Measurements from ENCODE around the gene TAL1. TPM values are rescaled to one million over a fixed set of nuclear protein-coding genes. Genes with fewer than 3 reads are reported as not detected.

The TAL1 gene
- total and polyA plus RNA-seq, 2 experiments from 2014 or later = not detected

- TF ChIP-seq JUNB (IDR thresholded peaks at IDR 0.05; ENCODE audit: unreplicated experiment) (no peak), EZH2phosphoT487 (IDR thresholded peaks at IDR 0.05; ENCODE audit: unreplicated experiment) (no peak), ETS1 (IDR thresholded peaks at IDR 0.05) (no peak)
These were observed 12.4 kb upstream of the TAL1 start (continued) for GRCh38 chr1:47244339-47244862.

- Mint-ChIP-seq H3K9me3 (no peaks in the 10 kb centered on the region), H3K27me3 (ENCODE audit: insufficient read depth, low read depth, poor library complexity) (no peaks in the 10 kb centered on the region), H3K27ac (no peak overlapping the region), H3K36me3 (ENCODE audit: low read depth) (no peaks in the 10 kb centered on the region), H3K4me1 (peaks cover 10% of the 10 kb centered on the region), H3K4me3 (no peak overlapping the region)
- H3K27me3 ChIP-seq (ENCODE audit: insufficient read depth) = peaks cover 34% of the 10 kb centered on the region; the same call in 1 of the 2 replicates
- ATAC-seq = peak; percentile 64
- no peaks in the 10 kb centered on the region; the same call in 1 of the 2 replicates for H3K4me1 ChIP-seq (ENCODE audit: insufficient read depth)
- H2AFZ ChIP-seq = peak overlapping the region; percentile 5; the same call in 1 of the 2 replicates
- H4K20me1 ChIP-seq (replicated peaks; ENCODE audit: insufficient read depth) = no peaks in the 10 kb centered on the region; the same call in 1 of the 2 replicates
- H3F3A ChIP-seq (replicated peaks; ENCODE audit: low read depth) = no peaks in the 10 kb centered on the region
- no peaks in the 10 kb centered on the region for H3K36me3 ChIP-seq (ENCODE audit: insufficient read depth)
- no peaks in the 10 kb centered on the region for H3K9me2 ChIP-seq (ENCODE audit: insufficient read depth)
- no peaks in the 10 kb centered on the region for H3K79me2 ChIP-seq (replicated peaks; ENCODE audit: insufficient read depth)
- no peak overlapping the region for H3K4me3 ChIP-seq
- peak; percentile 18 for DNase-seq (ENCODE audit: low spot score)
- no peak overlapping the region for H3K27ac ChIP-seq (ENCODE audit: low read depth)
- TF ChIP-seq POLR2AphosphoS5 (IDR thresholded peaks at IDR 0.05; ENCODE audit: low read depth) = no peak
- no peak for TF ChIP-seq ZNF462 (CRISPR knock-in tag; IDR thresholded peaks at IDR 0.05)
- no peak for TF ChIP-seq EZH2phosphoT487 (IDR thresholded peaks at IDR 0.05; ENCODE audit: unreplicated experiment)
- no peak for TF ChIP-seq ZNF114 (CRISPR knock-in tag; IDR thresholded peaks at IDR 0.05)
- no peak for TF ChIP-seq ZNF331 (CRISPR knock-in tag; IDR thresholded peaks at IDR 0.05; ENCODE audit: low read depth)
- no peak for TF ChIP-seq CTCF (conservative IDR thresholded peaks at IDR 0.05; ENCODE audit: low read depth in 2 of 2)
- no peak for TF ChIP-seq REST (IDR thresholded peaks at IDR 0.05; ENCODE audit: unreplicated experiment)
- TF ChIP-seq JUNB (IDR thresholded peaks at IDR 0.05; ENCODE audit: unreplicated experiment) = no peak
- TF ChIP-seq CREB1 (CRISPR knock-in tag; IDR thresholded peaks at IDR 0.05; ENCODE audit: low read depth) = no peak
- no peak overlapping the region for H3K4me2 ChIP-seq
These were observed 11.9 kb upstream of the TAL1 start for GRCh38 chr1:47243910-47244309.
